Tibial nerve (tissue), 3 donors: Measurements from ENCODE around the gene EXT2.

Experiments
- POLR2A ChIP-seq, 2 donors: fragments of 450-650 bp; IDR thresholded peaks; one replicate each; pipeline ENCODE4 v1.6.1; 2017; ENCODE audit warnings: antibody characterized with exemption in 2 of 2, mild to moderate bottlenecking in 2 of 2, moderate library complexity in 2 of 2
- TF ChIP-seq, protein P1 (sequence below), 5 experiments: fragments of 200-600 bp in 3 of 5; fragments of 450-650 bp in 2 of 5; sonication (generic) in 3 of 5; IDR thresholded peaks; one replicate each; pipeline ENCODE4 v1.5.1; 2016 to 2019; ENCODE audit warnings: antibody characterized with exemption in 5 of 5, mild to moderate bottlenecking in 3 of 5, moderate library complexity in 2 of 5

DNA sequence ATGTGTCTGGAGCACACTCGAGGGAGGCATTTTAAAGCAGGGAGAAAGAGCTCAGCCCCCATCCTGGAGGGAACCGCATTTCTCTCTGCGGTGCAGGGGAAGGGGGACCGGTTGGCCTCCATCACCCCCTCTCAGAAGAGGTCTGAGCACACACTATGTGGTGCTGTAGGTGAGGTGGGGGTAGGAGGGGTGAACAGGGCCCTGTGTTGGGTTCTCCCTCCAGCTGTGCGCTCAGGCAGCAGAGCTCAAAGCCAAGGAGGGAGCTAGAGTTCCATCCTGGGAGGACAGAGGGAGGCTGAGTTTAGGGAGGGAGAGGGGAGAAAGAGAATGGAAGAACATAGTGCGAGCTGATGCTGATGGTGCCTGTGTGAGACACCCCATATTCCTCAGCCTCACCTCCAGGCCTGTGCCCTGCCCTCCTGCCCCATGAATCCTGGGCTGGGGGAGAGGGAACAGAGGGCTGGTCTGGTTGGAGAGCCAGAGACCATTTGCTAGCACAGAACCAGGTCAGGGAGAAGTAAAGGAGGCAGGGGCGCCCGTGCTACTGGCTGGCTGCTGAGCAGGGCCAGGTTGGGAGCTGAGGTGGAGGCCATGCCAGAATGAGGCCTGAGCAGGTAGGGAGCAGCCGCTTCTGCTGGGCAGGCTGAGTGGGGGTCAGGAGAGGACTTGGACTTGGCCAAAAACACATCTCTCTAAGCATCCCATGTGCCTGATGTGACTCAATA is 170.7 kb downstream of the EXT2 start:
- no peak for TF ChIP-seq POLR2A (IDR thresholded peaks at IDR 0.05)
- TF ChIP-seq, protein P1, sequence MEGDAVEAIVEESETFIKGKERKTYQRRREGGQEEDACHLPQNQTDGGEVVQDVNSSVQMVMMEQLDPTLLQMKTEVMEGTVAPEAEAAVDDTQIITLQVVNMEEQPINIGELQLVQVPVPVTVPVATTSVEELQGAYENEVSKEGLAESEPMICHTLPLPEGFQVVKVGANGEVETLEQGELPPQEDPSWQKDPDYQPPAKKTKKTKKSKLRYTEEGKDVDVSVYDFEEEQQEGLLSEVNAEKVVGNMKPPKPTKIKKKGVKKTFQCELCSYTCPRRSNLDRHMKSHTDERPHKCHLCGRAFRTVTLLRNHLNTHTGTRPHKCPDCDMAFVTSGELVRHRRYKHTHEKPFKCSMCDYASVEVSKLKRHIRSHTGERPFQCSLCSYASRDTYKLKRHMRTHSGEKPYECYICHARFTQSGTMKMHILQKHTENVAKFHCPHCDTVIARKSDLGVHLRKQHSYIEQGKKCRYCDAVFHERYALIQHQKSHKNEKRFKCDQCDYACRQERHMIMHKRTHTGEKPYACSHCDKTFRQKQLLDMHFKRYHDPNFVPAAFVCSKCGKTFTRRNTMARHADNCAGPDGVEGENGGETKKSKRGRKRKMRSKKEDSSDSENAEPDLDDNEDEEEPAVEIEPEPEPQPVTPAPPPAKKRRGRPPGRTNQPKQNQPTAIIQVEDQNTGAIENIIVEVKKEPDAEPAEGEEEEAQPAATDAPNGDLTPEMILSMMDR (IDR thresholded peaks at IDR 0.05): no peak
